CD14-positive monocyte (primary cell): ENCODE results near the gene SRPK2. TPM values are rescaled to one million over a fixed set of nuclear protein-coding genes. Genes with fewer than 3 reads are reported as not detected.

Source experiments
- DNase-seq, 3 donors: peaks; one replicate each; pipeline ENCODE4 v3.0.0-alpha.2; 2011 to 2022
- H2AFZ ChIP-seq: 2 replicates; pipeline ENCODE4 v1.6.0; 2012; ENCODE audit warnings: mild to moderate bottlenecking, low read depth, low read length, inconsistent platforms; ENCODE audit not compliant: insufficient read depth, poor library complexity, severe bottlenecking
- H3K27ac ChIP-seq, 2 donors: 1 replicate in 1 of 2; 2 replicates in 1 of 2; pipeline ENCODE4 v1.5.1; 2012 to 2013; ENCODE audit warnings: low read length in 2 of 2, control low read depth in 1 of 2, inconsistent platforms in 1 of 2, low read depth in 1 of 2, mild to moderate bottlenecking in 1 of 2
- H3K27me3 ChIP-seq, 2 donors: one replicate each; pipeline versions ENCODE4 v1.6.0 to v1.6.1; 2011 to 2013; ENCODE audit warnings: low read length in 2 of 2; ENCODE audit not compliant: control insufficient read depth in 2 of 2, insufficient read depth in 2 of 2
- H3K36me3 ChIP-seq, 2 donors: replicated peaks in 1 of 2; 1 replicate in 1 of 2; 2 replicates in 1 of 2; pipeline versions ENCODE4 v1.5.1 to v1.6.1; 2012 to 2013; ENCODE audit warnings: low read length in 2 of 2, control low read depth in 1 of 2, inconsistent platforms in 1 of 2, mild to moderate bottlenecking in 1 of 2; ENCODE audit not compliant: insufficient read depth in 2 of 2, control insufficient read depth in 1 of 2
- H3K4me1 ChIP-seq, 2 donors: 1 replicate in 1 of 2; 2 replicates in 1 of 2; pipeline versions ENCODE4 v1.5.1 to v1.6.1; 2012 to 2013; ENCODE audit warnings: low read length in 2 of 2, control low read depth in 1 of 2, inconsistent platforms in 1 of 2, mild to moderate bottlenecking in 1 of 2, moderate library complexity in 1 of 2; ENCODE audit not compliant: insufficient read depth in 2 of 2, control insufficient read depth in 1 of 2
- H3K4me2 ChIP-seq: replicated peaks from 2 replicates; pipeline ENCODE3; 2012; ENCODE audit warnings: low read length, moderate library complexity, mild to moderate bottlenecking; ENCODE audit not compliant: poor library complexity, severe bottlenecking; ENCODE audit errors: extremely low read depth
- H3K4me3 ChIP-seq, 3 experiments: fragments of 200-600 bp in 1 of 3; sonication (generic) in 1 of 3; replicated peaks in 1 of 3; 1 replicate in 2 of 3; 2 replicates in 1 of 3; pipeline ENCODE4 v1.5.1; 2011 to 2013; ENCODE audit warnings: low read length in 3 of 3, mild to moderate bottlenecking in 3 of 3, control low read depth in 2 of 3, low read depth in 2 of 3, inconsistent platforms in 1 of 3, moderate library complexity in 1 of 3
- H3K79me2 ChIP-seq: 2 replicates; pipeline ENCODE4 v1.6.0; 2012; ENCODE audit warnings: mild to moderate bottlenecking, control low read depth, inconsistent platforms, low read length, moderate library complexity; ENCODE audit not compliant: insufficient read depth
- H3K9ac ChIP-seq: 2 replicates; pipeline ENCODE4 v1.6.0; 2017; ENCODE audit warnings: low read length, mild to moderate bottlenecking; ENCODE audit not compliant: insufficient read depth, poor library complexity, severe bottlenecking
- H3K9me3 ChIP-seq, 2 donors: replicated peaks in 1 of 2; 1 replicate in 1 of 2; 2 replicates in 1 of 2; pipeline versions ENCODE4 v1.5.1 to v1.6.1; 2012 to 2013; ENCODE audit warnings: low read length in 2 of 2, control low read depth in 1 of 2; ENCODE audit not compliant: control insufficient read depth in 1 of 2, insufficient read depth in 1 of 2
- H4K20me1 ChIP-seq: 2 replicates; pipeline ENCODE4 v1.6.0; 2012; ENCODE audit warnings: mild to moderate bottlenecking, low read length, control low read depth, moderate library complexity; ENCODE audit not compliant: insufficient read depth
- H3K27ac Mint-ChIP-seq, 7 donors: one replicate each; pipeline ENCODE4 v1.8.0; 2020; ENCODE audit warnings: mild to moderate bottlenecking in 7 of 7, mixed read lengths in 7 of 7, moderate library complexity in 6 of 7, inconsistent platforms in 2 of 7
- H3K27me3 Mint-ChIP-seq, 3 donors: one replicate each; pipeline ENCODE4 v1.8.0; 2021 to 2022; ENCODE audit warnings: low read depth in 3 of 3, mild to moderate bottlenecking in 3 of 3, mixed read lengths in 3 of 3, moderate library complexity in 3 of 3, inconsistent platforms in 1 of 3
- H3K36me3 Mint-ChIP-seq, 2 donors: one replicate each; pipeline ENCODE4 v1.8.0; 2020; ENCODE audit warnings: mixed read lengths in 2 of 2, inconsistent platforms in 1 of 2, mild to moderate bottlenecking in 1 of 2
- H3K4me1 Mint-ChIP-seq: one replicate; pipeline ENCODE4 v1.8.0; 2020; ENCODE audit warnings: mild to moderate bottlenecking, mixed read lengths
- H3K4me3 Mint-ChIP-seq, 2 donors: one replicate each; pipeline ENCODE4 v1.8.0; 2020; ENCODE audit warnings: mild to moderate bottlenecking in 2 of 2, mixed read lengths in 2 of 2, moderate library complexity in 1 of 2
- H3K9me3 Mint-ChIP-seq, 7 donors: one replicate each; pipeline ENCODE4 v1.8.0; 2020 to 2022; ENCODE audit warnings: mixed read lengths in 7 of 7, mild to moderate bottlenecking in 6 of 7, moderate library complexity in 6 of 7, inconsistent platforms in 2 of 7
- CTCF ChIP-seq: fragments of 200-600 bp; IDR thresholded peaks from one replicate; pipeline ENCODE4 v1.8.0; 2022; ENCODE audit warnings: antibody characterized with exemption, mild to moderate bottlenecking
- WGBS: methylation state at CpG from one replicate; pipeline ENCODE4 v1.1.5; 2013; ENCODE audit warnings: missing lambda C conversion rate; ENCODE audit not compliant: insufficient coverage; 5-methylcytosine and 5-hydroxymethylcytosine counted together
- intact Hi-C, 2 donors: fragments of 100-400 bp; cut with micrococcal nuclease; formaldehyde crosslinking; loops; one replicate each; pipeline versions ENCODE4 v1.15.0 to v1.15.1; 2023
- polyA plus RNA-seq, 3 donors: library from polyadenylated mRNA; depleted of rRNA in 1 of 3; unstranded in 2 of 3; stranded (reverse) in 1 of 3; fragments of 300-500 nt in 2 of 3; fragments of >200 nt in 1 of 3; fragmentation: Illumina TruSeq in 2 of 3; gene quantifications; 1 replicate in 2 of 3; 2 replicates in 1 of 3; pipeline ENCODE4 v1.2.3, GENCODE V29; 2012 to 2021

Gene SRPK2
- polyA plus RNA-seq, 3 donors = 12.6 to 37.7 (median 30.0) TPM

DNA sequence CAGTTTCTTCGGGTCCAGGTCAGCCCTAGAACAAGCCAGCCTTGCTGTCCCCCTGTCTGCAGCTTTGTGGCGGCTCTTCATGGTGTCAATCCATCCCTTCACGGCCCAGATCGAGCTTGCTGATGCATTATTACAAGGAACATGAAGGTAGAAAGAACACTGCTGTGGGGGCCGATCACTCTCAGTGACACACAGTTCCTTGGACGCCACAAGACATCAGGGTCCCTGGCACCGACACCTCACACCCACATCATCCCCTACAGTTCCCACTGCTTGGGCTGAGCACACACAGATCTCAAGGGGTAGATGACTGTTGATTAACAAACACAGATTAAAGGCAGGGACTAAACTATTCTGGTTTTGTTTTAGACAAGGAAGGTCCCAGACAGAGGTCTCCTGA, 255.4 kb downstream of the SRPK2 start:
- Mint-ChIP-seq H3K4me3 (no peak overlapping the region), H3K27me3 (peaks cover 0 to 4% (median 0%) of the 10 kb centered on the region in 3 donors), H3K36me3 (peaks cover 55 to 75% of the 10 kb centered on the region in 2 donors), H3K4me1 (no peaks in the 10 kb centered on the region), H3K27ac (no peak overlapping the region), H3K9me3 (no peaks in the 10 kb centered on the region)
- Histone ChIP-seq H3K4me2 (no peak overlapping the region), H4K20me1 (peaks cover 37% of the 10 kb centered on the region), H3K4me1 (no peaks in the 10 kb centered on the region), H2AFZ (no peak overlapping the region), H3K27me3 (no peaks in the 10 kb centered on the region), H3K9ac (no peak overlapping the region), H3K4me3 (no peak overlapping the region), H3K79me2 (no peaks in the 10 kb centered on the region), H3K36me3 (peaks cover 46 to 94% of the 10 kb centered on the region in 2 donors), H3K9me3 (no peaks in the 10 kb centered on the region), H3K27ac (no peak overlapping the region)
- DNase-seq = no peak
- no peak for TF ChIP-seq CTCF
- intact Hi-C loops = no loop called here
- WGBS = no CpG with 5 or more reads among the region's 7 CpGs

DNA sequence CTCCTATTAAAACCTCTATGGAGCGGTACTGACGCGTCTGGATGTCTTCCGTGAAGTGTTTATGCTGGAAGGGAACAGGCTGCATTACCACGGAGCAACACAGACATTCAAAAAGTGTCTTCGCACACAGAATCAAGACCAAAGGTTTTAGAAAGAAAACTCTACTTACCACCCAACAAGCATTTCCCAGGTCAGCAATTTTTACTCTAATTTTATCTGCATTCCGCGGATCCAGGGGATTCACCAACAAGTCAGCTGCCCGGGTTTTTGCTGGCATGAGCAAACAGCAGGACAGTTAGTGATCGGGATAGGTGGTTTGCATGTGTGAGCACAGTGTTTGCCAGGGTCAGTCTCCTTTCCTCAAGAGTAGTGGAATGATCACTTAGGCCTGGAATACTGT, 255.9 kb downstream of the SRPK2 start:
- H3K4me1 ChIP-seq = no peaks in the 10 kb centered on the region
- H4K20me1 ChIP-seq = peaks cover 36% of the 10 kb centered on the region
- H3K4me3 Mint-ChIP-seq = no peak overlapping the region
- no peak overlapping the region for H3K4me3 ChIP-seq
- H3K9me3 ChIP-seq = no peaks in the 10 kb centered on the region
- TF ChIP-seq CTCF = no peak
- H3K36me3 Mint-ChIP-seq = peaks cover 51 to 74% of the 10 kb centered on the region in 2 donors
- no peak for DNase-seq
- no peak overlapping the region for H2AFZ ChIP-seq
- no peak overlapping the region for H3K27ac ChIP-seq
- H3K4me2 ChIP-seq = no peak overlapping the region
- H3K9me3 Mint-ChIP-seq = no peaks in the 10 kb centered on the region
- H3K27me3 Mint-ChIP-seq = peaks cover 0 to 4% (median 0%) of the 10 kb centered on the region in 3 donors
- H3K79me2 ChIP-seq = no peaks in the 10 kb centered on the region
- H3K27me3 ChIP-seq = no peaks in the 10 kb centered on the region
- no peak overlapping the region for H3K9ac ChIP-seq
- 96% methylated on average over 10 of the region's 10 CpGs for WGBS
- no peak overlapping the region for H3K27ac Mint-ChIP-seq
- no peaks in the 10 kb centered on the region for H3K4me1 Mint-ChIP-seq
- H3K36me3 ChIP-seq = peaks cover 45 to 94% of the 10 kb centered on the region in 2 donors
- intact Hi-C loops = no loop called here
